ENCODE results near the gene MTG1. TPM values are rescaled to one million over a fixed set of nuclear protein-coding genes. Genes with fewer than 3 reads are reported as not detected.
"Not testable (repeated sequence)": the region's sequence is repeated elsewhere in the genome, so short reads cannot be mapped to it uniquely, and the experiment has no call there.

The MTG1 gene
- total and polyA plus RNA-seq, 2 donors (not counting 1 experiment from before 2014, with no cell fraction given): 23.9 to 25.3 TPM

- Histone ChIP-seq H3K36me3 (ENCODE audit: control insufficient read depth, insufficient read depth, low read length) (no peaks in the 10 kb centered on the region), H4K20me1 (ENCODE audit: control insufficient read depth, extremely low read depth, insufficient read depth, low read length) (no peaks in the 10 kb centered on the region), H3K27ac (ENCODE audit: insufficient read depth, low read length) (no peak overlapping the region), H3K9ac (ENCODE audit: insufficient read depth, low read length) (no peak overlapping the region), H3K27me3 (ENCODE audit: control insufficient read depth, insufficient read depth, low read length) (no peaks in the 10 kb centered on the region), H3K79me2 (ENCODE audit: control insufficient read depth, insufficient read depth, low read length) (no peaks in the 10 kb centered on the region), H2AFZ (ENCODE audit: low read length) (no peak overlapping the region), H3K4me3 (replicated peaks in 1 of 4; ENCODE audit: control extremely low read depth in 1 of 4, insufficient read depth in 1 of 4, low read depth in 3 of 4, low read length in 4 of 4) (no peak overlapping the region), H3K4me2 (ENCODE audit: extremely low read depth, insufficient read depth, low read length) (no peak overlapping the region), H3K9me3 (ENCODE audit: control insufficient read depth, insufficient read depth, low read depth, low read length) (no peaks in the 10 kb centered on the region), H3K4me1 (ENCODE audit: control insufficient read depth, extremely low read depth, insufficient read depth, low read length) (no peaks in the 10 kb centered on the region)
- no peak for TF ChIP-seq EZH2 (IDR thresholded peaks at IDR 0.05; ENCODE audit: low read length, missing control alignments)
- DNase-seq (ENCODE audit: low read depth in 2 of 2): no peak
Observed at GRCh38 chr10:133465950-133466474, 72.1 kb downstream of the MTG1 start.

GRCh38 chr10:133466683-133467275 lies 72.8 kb downstream of the MTG1 start:
- H3K4me3 ChIP-seq (replicated peaks in 1 of 4; ENCODE audit: control extremely low read depth in 1 of 4, insufficient read depth in 1 of 4, low read depth in 3 of 4, low read length in 4 of 4): no peak overlapping the region
- no peak overlapping the region for H3K27ac ChIP-seq (ENCODE audit: insufficient read depth, low read length)
- no peak overlapping the region for H3K9ac ChIP-seq (ENCODE audit: insufficient read depth, low read length)
- H3K79me2 ChIP-seq (ENCODE audit: control insufficient read depth, insufficient read depth, low read length): no peaks in the 10 kb centered on the region
- H3K27me3 ChIP-seq (ENCODE audit: control insufficient read depth, insufficient read depth, low read length): no peaks in the 10 kb centered on the region
- no peaks in the 10 kb centered on the region for H4K20me1 ChIP-seq (ENCODE audit: control insufficient read depth, extremely low read depth, insufficient read depth, low read length)
- no peak overlapping the region for H3K4me2 ChIP-seq (ENCODE audit: extremely low read depth, insufficient read depth, low read length)
- no peak overlapping the region for H2AFZ ChIP-seq (ENCODE audit: low read length)
- TF ChIP-seq CTCF (conservative IDR thresholded peaks at IDR 0.05 in 1 of 2, IDR thresholded peaks at IDR 0.05 in 1 of 2; ENCODE audit: low read depth in 1 of 2, low read length in 2 of 2): no peak
- no peak for TF ChIP-seq EZH2 (IDR thresholded peaks at IDR 0.05; ENCODE audit: low read length, missing control alignments)
- no peaks in the 10 kb centered on the region for H3K36me3 ChIP-seq (ENCODE audit: control insufficient read depth, insufficient read depth, low read length)
- H3K9me3 ChIP-seq (ENCODE audit: control insufficient read depth, insufficient read depth, low read depth, low read length): no peaks in the 10 kb centered on the region
- H3K4me1 ChIP-seq (ENCODE audit: control insufficient read depth, extremely low read depth, insufficient read depth, low read length): no peaks in the 10 kb centered on the region
- DNase-seq (ENCODE audit: low read depth in 2 of 2): no peak

GRCh38 chr10:133467286-133467911 lies 73.4 kb downstream of the MTG1 start:
- Histone ChIP-seq H3K4me2 (ENCODE audit: extremely low read depth, insufficient read depth, low read length) (no peak overlapping the region), H4K20me1 (ENCODE audit: control insufficient read depth, extremely low read depth, insufficient read depth, low read length) (no peaks in the 10 kb centered on the region), H3K79me2 (ENCODE audit: control insufficient read depth, insufficient read depth, low read length) (no peaks in the 10 kb centered on the region), H3K36me3 (ENCODE audit: control insufficient read depth, insufficient read depth, low read length) (no peaks in the 10 kb centered on the region), H3K9me3 (ENCODE audit: control insufficient read depth, insufficient read depth, low read depth, low read length) (no peaks in the 10 kb centered on the region), H3K4me1 (ENCODE audit: control insufficient read depth, extremely low read depth, insufficient read depth, low read length) (no peaks in the 10 kb centered on the region), H3K4me3 (replicated peaks in 1 of 4; ENCODE audit: control extremely low read depth in 1 of 4, insufficient read depth in 1 of 4, low read depth in 3 of 4, low read length in 4 of 4) (no peak overlapping the region), H3K9ac (ENCODE audit: insufficient read depth, low read length) (no peak overlapping the region), H3K27ac (ENCODE audit: insufficient read depth, low read length) (no peak overlapping the region), H2AFZ (ENCODE audit: low read length) (no peak overlapping the region), H3K27me3 (ENCODE audit: control insufficient read depth, insufficient read depth, low read length) (no peaks in the 10 kb centered on the region)
- TF ChIP-seq CTCF (conservative IDR thresholded peaks at IDR 0.05 in 1 of 2, IDR thresholded peaks at IDR 0.05 in 1 of 2; ENCODE audit: low read depth in 1 of 2, low read length in 2 of 2): no peak
- TF ChIP-seq EZH2 (IDR thresholded peaks at IDR 0.05; ENCODE audit: low read length, missing control alignments): no peak
- no peak for DNase-seq (ENCODE audit: low read depth in 2 of 2)

GRCh38 chr10:133469205-133469604 lies 75.2 kb downstream of the MTG1 start:
- H3K4me2 ChIP-seq (ENCODE audit: extremely low read depth, insufficient read depth, low read length); H2AFZ ChIP-seq (ENCODE audit: low read length); H3K9ac ChIP-seq (ENCODE audit: insufficient read depth, low read length); H3K4me1 ChIP-seq (ENCODE audit: control insufficient read depth, extremely low read depth, insufficient read depth, low read length); H3K27me3 ChIP-seq (ENCODE audit: control insufficient read depth, insufficient read depth, low read length); H3K36me3 ChIP-seq (ENCODE audit: control insufficient read depth, insufficient read depth, low read length); DNase-seq (ENCODE audit: low read depth in 2 of 2); H3K4me3 ChIP-seq (replicated peaks in 1 of 4; ENCODE audit: control extremely low read depth in 1 of 4, insufficient read depth in 1 of 4, low read depth in 3 of 4, low read length in 4 of 4); H3K79me2 ChIP-seq (ENCODE audit: control insufficient read depth, insufficient read depth, low read length); H4K20me1 ChIP-seq (ENCODE audit: control insufficient read depth, extremely low read depth, insufficient read depth, low read length); H3K9me3 ChIP-seq (ENCODE audit: control insufficient read depth, insufficient read depth, low read depth, low read length); H3K27ac ChIP-seq (ENCODE audit: insufficient read depth, low read length): not testable (repeated sequence)

Data from fibroblast of lung (primary cell).